GM19468 (cell line): ENCODE measurements around the gene R3HDM2.

Source experiments
- ATAC-seq: cut with Tn5 transposase; IDR thresholded peaks from one replicate; pipeline ENCODE4 v1.9.1; 2021; ENCODE audit warnings: mild to moderate bottlenecking, moderate library complexity, moderate number of reproducible peaks; ENCODE audit not compliant: unreplicated experiment; ENCODE audit errors: extremely low read depth

The R3HDM2 gene

GRCh38 chr12:57211791-57212700, 218.8 kb downstream of the R3HDM2 start:
- no peak for ATAC-seq

GRCh38 chr12:57210926-57211692, 219.7 kb downstream of the R3HDM2 start:
- no peak for ATAC-seq

GRCh38 chr12:57210461-57210860, 220.4 kb downstream of the R3HDM2 start:
- no peak for ATAC-seq

GRCh38 chr12:57209916-57210315, 220.9 kb downstream of the R3HDM2 start:
- no peak for ATAC-seq

- no peak for ATAC-seq
Measured at GRCh38 chr12:57208631-57209282, 222.1 kb downstream of the R3HDM2 start.

DNA sequence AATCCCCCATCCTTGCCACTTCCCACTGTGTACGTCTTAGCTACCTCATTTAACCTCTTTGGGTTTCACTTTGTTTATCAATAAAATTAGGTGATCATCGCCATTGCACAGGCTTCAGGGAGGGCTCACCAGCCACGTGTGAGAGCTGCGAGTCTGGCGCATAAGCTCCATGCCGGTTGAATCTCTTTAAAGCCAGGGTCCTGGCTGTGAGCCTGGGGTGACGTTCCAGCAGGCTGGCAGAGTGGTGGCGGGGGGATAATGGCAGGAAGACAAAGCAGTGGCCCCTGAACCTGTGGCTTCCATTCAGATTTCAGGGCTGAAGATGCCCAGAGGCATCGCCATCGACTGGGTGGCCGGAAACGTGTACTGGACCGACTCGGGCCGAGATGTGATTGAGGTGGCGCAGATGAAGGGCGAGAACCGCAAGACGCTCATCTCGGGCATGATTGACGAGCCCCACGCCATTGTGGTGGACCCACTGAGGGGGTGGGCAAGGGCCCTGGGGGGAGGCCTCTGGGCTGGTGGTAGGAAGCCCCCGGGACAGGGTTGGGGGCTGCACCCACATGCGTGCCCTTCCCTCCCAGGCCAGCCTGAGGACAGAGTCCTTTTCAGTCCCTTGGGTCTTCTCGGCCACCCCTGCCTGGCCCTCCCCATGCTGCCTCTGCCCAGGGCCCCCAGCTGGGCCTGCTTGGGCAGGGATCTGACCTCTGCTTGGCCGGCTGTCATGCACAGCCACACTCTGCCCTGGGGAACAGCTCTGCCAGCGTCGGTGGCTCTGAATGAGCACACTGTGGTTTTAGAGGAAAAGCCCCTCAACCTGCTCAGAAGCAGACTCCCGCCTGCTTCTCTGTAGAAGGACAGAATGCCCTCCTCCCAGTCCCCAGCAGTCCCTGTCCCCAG, 222.9 kb downstream of the R3HDM2 start:
- no peak for ATAC-seq

DNA sequence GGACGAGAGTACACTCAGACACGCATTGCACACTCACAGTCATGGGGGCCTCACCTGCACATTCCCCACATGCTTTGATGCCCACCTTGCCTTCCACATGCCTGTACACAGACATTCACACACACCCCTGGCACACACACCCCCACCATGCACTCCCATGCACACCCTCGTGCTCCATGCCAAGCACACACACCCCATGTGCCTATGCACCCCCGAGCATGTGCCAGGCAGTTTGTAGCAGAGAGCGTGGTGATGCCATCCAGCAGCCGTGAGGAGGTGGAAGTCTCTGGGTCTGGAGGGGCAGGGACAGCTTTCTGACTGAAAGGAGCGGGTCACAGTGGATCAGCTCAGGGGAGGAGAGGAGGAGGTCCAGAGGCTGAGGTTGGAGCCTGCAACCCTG, 224.9 kb downstream of the R3HDM2 start:
- ATAC-seq, result no peak

- no peak for ATAC-seq
Measured at GRCh38 chr12:57205186-57205585, 225.7 kb downstream of the R3HDM2 start.

DNA sequence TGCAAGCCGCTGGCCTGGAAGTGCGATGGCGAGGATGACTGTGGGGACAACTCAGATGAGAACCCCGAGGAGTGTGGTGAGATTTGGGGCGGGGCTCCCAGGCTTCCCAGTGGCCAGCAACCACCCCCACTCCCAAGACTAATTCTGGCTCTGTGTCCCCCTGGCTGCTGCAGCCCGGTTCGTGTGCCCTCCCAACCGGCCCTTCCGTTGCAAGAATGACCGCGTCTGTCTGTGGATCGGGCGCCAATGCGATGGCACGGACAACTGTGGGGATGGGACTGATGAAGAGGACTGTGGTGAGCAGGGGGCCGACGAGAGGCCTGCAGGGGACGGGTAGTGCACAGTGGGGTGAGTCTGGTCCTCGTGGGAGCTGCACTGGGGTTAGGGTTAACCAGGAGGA, 226.4 kb downstream of the R3HDM2 start:
- ATAC-seq, result no peak

DNA sequence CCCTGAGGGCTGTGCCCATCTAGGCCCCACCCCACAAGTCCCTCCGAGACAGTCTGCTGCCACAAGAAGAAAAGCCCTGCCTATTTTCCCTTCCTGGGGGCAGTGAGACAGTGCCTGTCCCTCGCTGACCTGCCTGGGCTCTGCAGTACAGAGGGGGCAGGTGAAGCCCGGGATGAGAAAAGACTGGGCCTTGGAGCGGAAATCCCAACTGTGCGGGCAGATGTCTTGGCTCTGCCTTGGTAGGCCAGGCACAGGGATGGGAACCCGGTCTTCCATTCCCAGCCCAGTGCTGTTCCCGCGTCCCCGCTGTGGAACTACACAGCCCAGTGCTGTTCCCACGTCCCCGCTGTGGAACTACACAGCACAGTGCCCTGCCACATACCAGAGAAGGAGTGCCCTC, 227.1 kb downstream of the R3HDM2 start:
- no peak for ATAC-seq
